H9 (cell line): ENCODE data around the gene MTMR1. TPM values are rescaled to one million over a fixed set of nuclear protein-coding genes. Genes with fewer than 3 reads are reported as not detected.

Experiments used
- DNase-seq: peaks from one replicate; pipeline ENCODE4 v3.0.0-alpha.2; 2017
- H2AFZ ChIP-seq: one replicate; pipeline ENCODE4 v1.6.1; 2013; ENCODE audit warnings: mild to moderate bottlenecking, low read length, control low read depth, moderate library complexity
- H2AK5ac ChIP-seq: 2 replicates; pipeline ENCODE4 v1.6.1; 2013; ENCODE audit warnings: low read length, control low read depth, mixed read lengths; ENCODE audit not compliant: insufficient read length
- H2BK120ac ChIP-seq: one replicate; pipeline ENCODE4 v1.6.1; 2013; ENCODE audit warnings: low read depth, mild to moderate bottlenecking, low read length, control low read depth, inconsistent platforms; ENCODE audit not compliant: poor library complexity, severe bottlenecking
- H2BK12ac ChIP-seq: 2 replicates; pipeline ENCODE4 v1.6.1; 2013; ENCODE audit warnings: low read length, control low read depth, mixed read lengths, low read depth; ENCODE audit not compliant: insufficient read length
- H2BK15ac ChIP-seq: 2 replicates; pipeline ENCODE4 v1.6.1; 2013; ENCODE audit warnings: low read depth, low read length, control low read depth
- H2BK20ac ChIP-seq: one replicate; pipeline ENCODE4 v1.6.1; 2013; ENCODE audit warnings: low read depth, mild to moderate bottlenecking, low read length, control low read depth, inconsistent platforms; ENCODE audit not compliant: poor library complexity, severe bottlenecking
- H2BK5ac ChIP-seq: 2 replicates; pipeline ENCODE4 v1.6.1; 2013; ENCODE audit warnings: low read length, control low read depth, mixed read lengths; ENCODE audit not compliant: insufficient read length
- H3K14ac ChIP-seq: 2 replicates; pipeline ENCODE4 v1.6.1; 2013; ENCODE audit warnings: low read length, control low read depth; ENCODE audit not compliant: insufficient read depth
- H3K18ac ChIP-seq: 2 replicates; pipeline ENCODE4 v1.6.1; 2013; ENCODE audit warnings: low read depth, mild to moderate bottlenecking, mixed read lengths, low read length, control low read depth; ENCODE audit not compliant: insufficient read length
- H3K23ac ChIP-seq: 2 replicates; pipeline ENCODE4 v1.6.1; 2013; ENCODE audit warnings: low read length, control low read depth, mixed read lengths, low read depth; ENCODE audit not compliant: insufficient read length
- H3K23me2 ChIP-seq: 2 replicates; pipeline ENCODE4 v1.6.1; 2013; ENCODE audit warnings: low read depth, mild to moderate bottlenecking, mixed read lengths, low read length, control low read depth; ENCODE audit not compliant: insufficient read length, poor library complexity, severe bottlenecking
- H3K27ac ChIP-seq: 2 replicates; pipeline ENCODE4 v1.5.1; 2013; ENCODE audit warnings: low read length, control low read depth, mixed read lengths, low read depth; ENCODE audit not compliant: insufficient read length
- H3K27me3 ChIP-seq: 2 replicates; pipeline ENCODE4 v1.6.1; 2013; ENCODE audit warnings: low read length, control low read depth, inconsistent platforms; ENCODE audit not compliant: insufficient read depth
- H3K4ac ChIP-seq: 2 replicates; pipeline ENCODE4 v1.6.1; 2013; ENCODE audit warnings: low read depth, mild to moderate bottlenecking, control low read depth, inconsistent platforms, low read length, moderate library complexity
- H3K4me1 ChIP-seq: 2 replicates; pipeline ENCODE4 v1.6.1; 2013; ENCODE audit warnings: low read length, control low read depth, inconsistent platforms; ENCODE audit not compliant: insufficient read depth
- H3K4me2 ChIP-seq: 2 replicates; pipeline ENCODE4 v1.6.1; 2013; ENCODE audit warnings: low read length, control low read depth, mixed read lengths; ENCODE audit not compliant: insufficient read length, insufficient read depth
- H3K56ac ChIP-seq: 2 replicates; pipeline ENCODE4 v1.6.1; 2013; ENCODE audit warnings: low read depth, mild to moderate bottlenecking, mixed read lengths, low read length, control low read depth; ENCODE audit not compliant: insufficient read length
- H3K79me1 ChIP-seq: 2 replicates; pipeline ENCODE4 v1.6.1; 2013; ENCODE audit warnings: low read depth, mild to moderate bottlenecking, moderate library complexity, low read length, control low read depth, inconsistent platforms; ENCODE audit not compliant: insufficient read depth, poor library complexity, severe bottlenecking
- H3K79me2 ChIP-seq: 2 replicates; pipeline ENCODE4 v1.6.1; 2013; ENCODE audit warnings: low read length, control low read depth, inconsistent platforms; ENCODE audit not compliant: insufficient read depth
- H3K9ac ChIP-seq: 2 replicates; pipeline ENCODE4 v1.6.1; 2013; ENCODE audit warnings: low read length, control low read depth, mixed read lengths; ENCODE audit not compliant: insufficient read length; ENCODE audit errors: extremely low read depth
- H3K9me3 ChIP-seq: one replicate; pipeline ENCODE4 v1.6.1; 2013; ENCODE audit warnings: low read depth, low read length, inconsistent platforms; ENCODE audit not compliant: control insufficient read depth
- H3T11ph ChIP-seq: one replicate; pipeline ENCODE4 v1.6.1; 2013; ENCODE audit warnings: mild to moderate bottlenecking, low read length, control low read depth, inconsistent platforms
- H4K20me1 ChIP-seq: one replicate; pipeline ENCODE4 v1.6.1; 2013; ENCODE audit not compliant: control insufficient read depth, insufficient read length, insufficient read depth
- H4K5ac ChIP-seq: 2 replicates; pipeline ENCODE4 v1.6.1; 2013; ENCODE audit warnings: low read depth, mild to moderate bottlenecking, mixed read lengths, low read length, control low read depth; ENCODE audit not compliant: insufficient read length
- H4K8ac ChIP-seq: replicated peaks from 2 replicates; pipeline ENCODE4 v1.6.1; 2013; ENCODE audit warnings: low read length, control low read depth, mixed read lengths, low read depth; ENCODE audit not compliant: insufficient read length
- H4K91ac ChIP-seq: 2 replicates; pipeline ENCODE4 v1.6.1; 2013; ENCODE audit warnings: low read depth, mild to moderate bottlenecking, moderate library complexity, mixed read lengths, low read length, control low read depth; ENCODE audit not compliant: insufficient read length
- H3K27ac Mint-ChIP-seq, 3 experiments: 2 replicates in 2 of 3; 3 replicates in 1 of 3; pipeline ENCODE4 v1.8.0; 2020 to 2021; ENCODE audit warnings: mixed read lengths in 3 of 3, mild to moderate bottlenecking in 1 of 3, moderate library complexity in 1 of 3
- H3K27me3 Mint-ChIP-seq: 2 replicates; pipeline ENCODE4 v1.8.0; 2021; ENCODE audit warnings: low read depth, mild to moderate bottlenecking, moderate library complexity, mixed read lengths
- H3K36me3 Mint-ChIP-seq, 3 experiments: 2 replicates in 2 of 3; 3 replicates in 1 of 3; pipeline ENCODE4 v1.8.0; 2020 to 2021; ENCODE audit warnings: low read depth in 3 of 3, mixed read lengths in 3 of 3; ENCODE audit not compliant: insufficient read depth in 1 of 3
- H3K4me1 Mint-ChIP-seq, 2 experiments: 2 replicates each; pipeline ENCODE4 v1.8.0; 2020; ENCODE audit warnings: mixed read lengths in 2 of 2
- H3K4me3 Mint-ChIP-seq, 2 experiments: 2 replicates in 1 of 2; 3 replicates in 1 of 2; pipeline ENCODE4 v1.8.0; 2020 to 2021; ENCODE audit warnings: mild to moderate bottlenecking in 2 of 2, mixed read lengths in 2 of 2, moderate library complexity in 1 of 2
- H3K9me3 Mint-ChIP-seq, 2 experiments: 2 replicates in 1 of 2; 3 replicates in 1 of 2; pipeline ENCODE4 v1.8.0; 2020; ENCODE audit warnings: mild to moderate bottlenecking in 2 of 2, mixed read lengths in 2 of 2, moderate library complexity in 1 of 2
- WGBS: extraction: QIAGEN DNeasy Blood & Tissue Kit; methylation state at CpG from one replicate; pipeline ENCODE4 v1.1.7; 2013; ENCODE audit warnings: missing lambda C conversion rate, low lambda C conversion rate, mixed read lengths; ENCODE audit not compliant: insufficient read length; ENCODE audit errors: extremely low coverage; 5-methylcytosine and 5-hydroxymethylcytosine counted together
- total RNA-seq: library from RNA; stranded (reverse); gene quantifications from 2 replicates; pipeline ENCODE4 v1.2.1, GENCODE V29; 2021
- TF ChIP-seq, protein P1 (sequence below): fragments of 200-600 bp; sonication (generic); conservative IDR thresholded peaks from 3 replicates; pipeline ENCODE4 v1.8.0; 2021; ENCODE audit warnings: antibody characterized with exemption, mild to moderate bottlenecking

Gene MTMR1
- total RNA-seq, 1 experiment from 2014 or later, result 25.2 TPM

DNA sequence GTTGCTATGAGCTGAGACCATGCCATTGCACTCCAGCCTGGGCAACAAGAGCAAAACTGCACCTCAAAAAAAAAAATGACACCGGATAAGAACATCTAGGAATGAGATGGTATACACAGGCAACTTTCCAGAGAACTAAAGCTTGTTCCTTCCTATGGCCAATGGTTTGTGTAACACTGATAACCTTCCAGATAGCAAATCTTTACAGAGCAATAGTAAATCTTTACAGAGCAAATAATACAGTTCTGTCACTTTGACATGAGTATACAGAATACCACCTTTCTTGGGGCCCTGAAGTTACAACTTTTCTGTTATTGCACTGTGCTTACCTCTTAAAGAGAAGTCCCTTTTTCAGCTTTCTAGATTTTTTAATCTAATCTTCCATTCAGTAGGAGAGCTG, 113.6 kb downstream of the MTMR1 start:
- H3K9ac ChIP-seq, result no peak overlapping the region
- no peak overlapping the region for H2AK5ac ChIP-seq
- no peak overlapping the region for H3T11ph ChIP-seq
- no peak overlapping the region for H4K5ac ChIP-seq
- no peak overlapping the region for H3K18ac ChIP-seq
- H3K23me2 ChIP-seq, result no peaks in the 10 kb centered on the region
- H2BK12ac ChIP-seq, result no peak overlapping the region
- TF ChIP-seq, protein P1, sequence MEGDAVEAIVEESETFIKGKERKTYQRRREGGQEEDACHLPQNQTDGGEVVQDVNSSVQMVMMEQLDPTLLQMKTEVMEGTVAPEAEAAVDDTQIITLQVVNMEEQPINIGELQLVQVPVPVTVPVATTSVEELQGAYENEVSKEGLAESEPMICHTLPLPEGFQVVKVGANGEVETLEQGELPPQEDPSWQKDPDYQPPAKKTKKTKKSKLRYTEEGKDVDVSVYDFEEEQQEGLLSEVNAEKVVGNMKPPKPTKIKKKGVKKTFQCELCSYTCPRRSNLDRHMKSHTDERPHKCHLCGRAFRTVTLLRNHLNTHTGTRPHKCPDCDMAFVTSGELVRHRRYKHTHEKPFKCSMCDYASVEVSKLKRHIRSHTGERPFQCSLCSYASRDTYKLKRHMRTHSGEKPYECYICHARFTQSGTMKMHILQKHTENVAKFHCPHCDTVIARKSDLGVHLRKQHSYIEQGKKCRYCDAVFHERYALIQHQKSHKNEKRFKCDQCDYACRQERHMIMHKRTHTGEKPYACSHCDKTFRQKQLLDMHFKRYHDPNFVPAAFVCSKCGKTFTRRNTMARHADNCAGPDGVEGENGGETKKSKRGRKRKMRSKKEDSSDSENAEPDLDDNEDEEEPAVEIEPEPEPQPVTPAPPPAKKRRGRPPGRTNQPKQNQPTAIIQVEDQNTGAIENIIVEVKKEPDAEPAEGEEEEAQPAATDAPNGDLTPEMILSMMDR, result no peak
- H3K4me3 Mint-ChIP-seq, result no peak overlapping the region
- no peak overlapping the region for H2BK20ac ChIP-seq
- no peak for DNase-seq
- H3K14ac ChIP-seq, result no peak overlapping the region
- no peak overlapping the region for H3K27ac ChIP-seq
- H3K9me3 ChIP-seq, result no peaks in the 10 kb centered on the region
- no peak overlapping the region for H3K4me2 ChIP-seq
- no peak overlapping the region for H4K8ac ChIP-seq
- H3K4me1 ChIP-seq, result no peaks in the 10 kb centered on the region
- no peak overlapping the region for H2BK5ac ChIP-seq
- WGBS, result no CpG with 5 or more reads among the region's 1 CpG
- no peaks in the 10 kb centered on the region; the same call in 1 of the 2 replicates for H3K27me3 Mint-ChIP-seq
- no peaks in the 10 kb centered on the region for H4K20me1 ChIP-seq
- H3K79me2 ChIP-seq, result no peaks in the 10 kb centered on the region; the same call in 1 of the 2 replicates
- peaks cover 36 to 65% of the 10 kb centered on the region in 2 experiments for H3K9me3 Mint-ChIP-seq
- H3K27me3 ChIP-seq, result no peaks in the 10 kb centered on the region
- H3K27ac Mint-ChIP-seq, result no peak overlapping the region
- no peak overlapping the region for H3K4ac ChIP-seq
- H4K91ac ChIP-seq, result no peak overlapping the region
- H2BK15ac ChIP-seq, result no peak overlapping the region
- no peaks in the 10 kb centered on the region for H3K79me1 ChIP-seq
- H2BK120ac ChIP-seq, result no peak overlapping the region
- H3K36me3 Mint-ChIP-seq, result peaks cover 8 to 14% (median 10%) of the 10 kb centered on the region in 3 experiments; a peak in 6 of 7 replicates
- no peak overlapping the region for H2AFZ ChIP-seq
- H3K23ac ChIP-seq, result no peak overlapping the region
- no peak overlapping the region for H3K56ac ChIP-seq
- no peaks in the 10 kb centered on the region for H3K4me1 Mint-ChIP-seq
